Stimulated activated CD8-positive, alpha-beta memory T cell treated with anti-CD3 and anti-CD28 coated beads, Interleukin-2, amount 100 ng/mL, for 1 hour (primary cell): ENCODE data around the gene PCDHGB1.
"Not testable (repeated sequence)": the region's sequence is repeated elsewhere in the genome, so short reads cannot be mapped to it uniquely, and the experiment has no call there.

Experiments used
- DNase-seq, 2 donors: peaks; one replicate each; pipeline ENCODE4 v3.0.0-alpha.2; 2020; ENCODE audit warnings: low read depth in 2 of 2

The PCDHGB1 gene

GRCh38 chr5:141349917-141350619 lies at the start of gene PCDHGB1:
Gene PCDHGB1, plus strand, starts transcription at chr5:141350099. Its CDS starts 162 bp downstream, at chr5:141350261.
- no peak for DNase-seq

- no peak for DNase-seq
These were observed 46.1 kb upstream of the PCDHGB1 start, which contains the start of gene SLC25A2 for GRCh38 chr5:141303756-141304155. Gene SLC25A2, minus strand, starts transcription at chr5:141304049. Its CDS starts 184 bp downstream, at chr5:141303865.

GRCh38 chr5:141306630-141307029 lies 43.3 kb upstream of the PCDHGB1 start:
- DNase-seq = no peak

DNA sequence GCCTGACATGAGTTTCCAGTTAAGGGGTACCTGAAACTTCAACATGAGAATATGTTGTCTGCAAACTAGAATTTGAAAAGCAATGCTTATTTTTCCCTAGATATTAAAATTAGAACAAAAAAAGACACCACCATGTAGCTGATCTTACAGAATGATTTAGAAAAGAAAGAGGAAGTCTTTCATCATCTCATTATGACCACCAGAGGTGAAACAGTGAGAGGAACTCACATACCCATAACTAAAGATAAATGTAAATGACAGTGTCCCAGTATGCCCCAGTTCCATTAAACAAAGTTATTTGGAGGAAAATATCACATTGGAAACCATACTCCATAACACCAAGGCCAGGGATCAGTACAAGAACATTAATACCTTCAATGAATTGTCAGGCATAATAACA lies 36.2 kb upstream of the PCDHGB1 start:
- no peak for DNase-seq

DNA sequence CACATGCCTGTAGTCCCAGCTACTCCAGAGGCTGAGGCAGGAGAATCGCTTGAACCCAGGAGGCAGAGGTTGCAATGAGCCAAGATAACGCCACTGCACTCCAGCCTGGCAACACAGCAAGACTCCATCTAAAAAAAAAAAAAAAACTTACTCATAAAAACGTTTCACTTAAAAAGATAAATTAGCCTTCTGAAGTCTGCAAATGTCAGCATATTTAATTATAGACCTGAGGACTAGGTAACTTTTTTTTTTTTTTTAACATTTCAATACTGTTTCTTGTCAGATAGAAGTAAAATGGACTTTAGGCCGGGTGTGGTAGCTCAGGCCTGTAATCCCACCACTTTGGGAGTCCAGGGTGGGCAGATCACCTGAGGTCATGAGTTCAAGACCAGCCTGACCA lies 32.9 kb upstream of the PCDHGB1 start:
- not testable (repeated sequence) for DNase-seq

- no peak for DNase-seq
These were observed 30.7 kb upstream of the PCDHGB1 start for GRCh38 chr5:141319202-141319601.

DNA sequence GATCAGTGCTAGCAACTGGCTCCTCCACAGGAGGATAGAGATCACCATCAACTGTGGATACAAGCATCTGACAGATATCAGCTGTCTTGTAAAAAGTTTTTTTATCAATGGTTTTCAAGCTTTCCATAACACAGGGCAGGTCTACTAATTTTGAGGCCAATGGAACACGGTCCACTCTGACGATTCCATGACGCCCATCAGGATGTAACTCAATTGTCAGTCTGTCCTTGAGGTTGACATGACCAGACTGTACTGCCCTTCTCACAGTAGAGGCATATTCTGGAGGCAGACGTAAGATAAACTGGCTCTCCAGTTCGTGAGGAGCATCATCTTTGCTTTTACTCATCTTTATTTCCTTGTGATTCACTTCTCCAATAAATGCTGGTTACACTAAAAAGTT lies 30.2 kb upstream of the PCDHGB1 start:
- DNase-seq = no peak

- peak; percentile 85 to 90 for DNase-seq
These were observed 29.4 kb upstream of the PCDHGB1 start, which contains the start of gene TAF7 for GRCh38 chr5:141320225-141321169. Gene TAF7, minus strand, starts transcription at chr5:141320784. Its CDS starts 740 bp downstream, at chr5:141320044.

- DNase-seq = no peak
These were observed 27.6 kb upstream of the PCDHGB1 start for GRCh38 chr5:141322261-141322660.

GRCh38 chr5:141326088-141326854 lies 23.6 kb upstream of the PCDHGB1 start:
- DNase-seq = peak; percentile 31 to 43

DNA sequence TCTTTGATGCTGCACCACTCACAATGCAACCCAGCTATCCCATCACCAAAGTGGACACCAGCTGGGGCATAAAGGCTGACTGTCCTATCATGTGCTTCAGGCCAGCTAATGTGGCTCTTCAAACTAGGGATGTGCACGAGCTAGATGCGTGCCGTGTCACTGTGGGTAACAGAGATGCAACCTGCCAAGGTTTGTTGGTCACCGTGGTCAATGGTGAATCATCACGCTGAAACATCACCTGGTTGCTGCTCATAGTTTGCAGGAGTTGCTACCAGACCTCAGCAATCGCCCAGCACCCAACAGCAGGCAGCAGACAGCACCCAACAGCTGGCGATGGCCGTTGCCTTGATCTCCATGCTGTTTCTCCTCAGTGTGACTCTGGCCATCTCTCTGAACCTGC lies 21.7 kb upstream of the PCDHGB1 start:
- no peak for DNase-seq

DNA sequence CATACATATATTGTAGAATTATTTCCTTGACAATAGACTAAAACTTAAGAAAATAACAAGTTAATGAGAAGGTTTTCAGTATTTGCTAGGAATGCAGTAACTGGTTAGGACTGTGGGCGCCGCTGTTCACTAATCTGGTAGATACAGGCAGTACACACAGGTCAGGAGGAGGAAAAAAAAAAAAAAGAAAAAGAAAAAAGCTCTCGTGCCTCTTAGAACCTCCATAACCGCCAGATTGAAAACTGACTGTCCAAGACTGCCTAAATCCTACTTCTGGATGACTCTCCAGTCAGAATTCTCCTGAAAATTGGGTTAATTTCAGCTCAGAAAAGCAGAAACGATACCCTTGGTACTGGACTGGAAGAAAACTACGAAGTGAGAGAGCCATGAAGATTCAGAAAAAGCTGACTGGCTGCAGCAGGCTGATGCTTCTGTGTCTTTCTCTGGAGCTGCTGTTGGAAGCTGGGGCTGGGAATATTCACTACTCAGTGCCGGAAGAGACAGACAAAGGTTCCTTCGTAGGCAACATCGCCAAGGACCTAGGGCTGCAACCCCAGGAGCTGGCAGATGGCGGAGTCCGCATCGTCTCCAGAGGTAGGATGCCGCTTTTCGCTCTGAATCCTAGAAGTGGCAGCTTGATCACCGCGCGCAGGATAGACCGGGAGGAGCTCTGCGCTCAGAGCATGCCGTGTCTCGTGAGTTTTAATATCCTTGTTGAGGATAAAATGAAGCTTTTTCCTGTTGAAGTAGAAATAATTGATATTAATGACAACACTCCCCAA lies 19.4 kb upstream of the PCDHGB1 start, which contains the start of gene PCDHGA1:
Gene PCDHGA1, plus strand, starts transcription at position 216 of the 782 bp plus-strand sequence.
- DNase-seq = no peak

- DNase-seq = not testable (repeated sequence)
These were observed 17.3 kb upstream of the PCDHGB1 start for GRCh38 chr5:141332571-141332970.

DNA sequence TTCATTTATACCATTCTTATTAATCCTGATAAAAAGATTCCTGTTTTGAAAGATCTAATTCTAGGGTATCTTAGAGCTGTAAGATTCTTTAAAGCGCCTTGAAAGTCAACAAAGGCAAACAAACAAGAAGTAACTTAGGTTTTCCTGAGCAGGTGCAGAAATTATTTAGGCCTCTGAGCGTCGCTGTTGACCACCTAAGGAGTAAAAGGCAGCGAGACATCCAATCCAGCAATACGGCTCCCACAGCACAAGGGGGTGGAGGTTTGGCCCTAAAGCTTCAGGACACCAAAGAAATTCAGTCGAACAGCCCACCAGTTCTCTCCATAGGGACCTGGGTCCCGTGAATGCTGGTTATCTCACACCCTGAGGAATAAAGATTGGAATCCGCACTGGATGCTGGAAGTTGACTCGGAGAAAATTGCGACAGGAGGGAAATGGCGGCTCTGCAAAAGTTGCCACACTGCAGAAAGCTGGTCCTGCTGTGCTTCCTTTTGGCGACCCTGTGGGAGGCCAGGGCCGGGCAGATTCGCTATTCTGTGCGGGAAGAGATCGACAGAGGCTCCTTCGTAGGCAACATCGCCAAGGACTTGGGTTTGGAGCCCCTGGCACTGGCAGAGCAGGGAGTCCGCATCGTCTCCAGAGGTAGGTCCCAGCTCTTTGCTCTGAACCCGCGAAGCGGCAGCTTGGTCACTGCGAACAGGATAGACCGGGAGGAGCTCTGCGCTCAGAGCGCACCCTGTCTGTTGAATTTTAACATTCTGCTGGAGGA lies 11.2 kb upstream of the PCDHGB1 start, which contains the start of gene PCDHGA2:
Gene PCDHGA2, plus strand, starts transcription at position 223 of the 769 bp plus-strand sequence.
- DNase-seq = no peak

DNA sequence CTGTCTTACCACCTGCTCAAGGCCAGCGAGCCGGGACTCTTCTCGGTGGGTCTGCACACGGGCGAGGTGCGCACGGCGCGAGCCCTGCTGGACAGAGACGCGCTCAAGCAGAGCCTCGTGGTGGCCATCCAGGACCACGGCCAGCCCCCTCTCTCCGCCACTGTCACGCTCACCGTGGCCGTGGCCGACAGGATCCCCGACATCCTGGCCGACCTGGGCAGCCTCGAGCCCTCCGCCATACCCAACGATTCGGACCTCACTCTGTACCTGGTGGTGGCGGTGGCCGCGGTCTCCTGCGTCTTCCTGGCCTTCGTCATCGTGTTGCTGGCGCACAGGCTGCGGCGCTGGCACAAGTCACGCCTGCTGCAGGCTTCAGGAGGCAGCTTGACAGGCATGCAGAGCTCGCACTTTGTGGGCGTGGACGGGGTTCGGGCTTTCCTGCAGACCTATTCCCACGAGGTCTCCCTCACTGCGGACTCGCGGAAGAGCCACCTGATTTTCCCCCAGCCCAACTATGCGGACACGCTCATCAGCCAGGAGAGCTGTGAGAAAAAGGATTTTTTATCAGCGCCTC lies 9.0 kb upstream of the PCDHGB1 start:
- DNase-seq = not testable (repeated sequence)

- DNase-seq = no peak
These were observed 7.1 kb upstream of the PCDHGB1 start for GRCh38 chr5:141342773-141343172.

DNA sequence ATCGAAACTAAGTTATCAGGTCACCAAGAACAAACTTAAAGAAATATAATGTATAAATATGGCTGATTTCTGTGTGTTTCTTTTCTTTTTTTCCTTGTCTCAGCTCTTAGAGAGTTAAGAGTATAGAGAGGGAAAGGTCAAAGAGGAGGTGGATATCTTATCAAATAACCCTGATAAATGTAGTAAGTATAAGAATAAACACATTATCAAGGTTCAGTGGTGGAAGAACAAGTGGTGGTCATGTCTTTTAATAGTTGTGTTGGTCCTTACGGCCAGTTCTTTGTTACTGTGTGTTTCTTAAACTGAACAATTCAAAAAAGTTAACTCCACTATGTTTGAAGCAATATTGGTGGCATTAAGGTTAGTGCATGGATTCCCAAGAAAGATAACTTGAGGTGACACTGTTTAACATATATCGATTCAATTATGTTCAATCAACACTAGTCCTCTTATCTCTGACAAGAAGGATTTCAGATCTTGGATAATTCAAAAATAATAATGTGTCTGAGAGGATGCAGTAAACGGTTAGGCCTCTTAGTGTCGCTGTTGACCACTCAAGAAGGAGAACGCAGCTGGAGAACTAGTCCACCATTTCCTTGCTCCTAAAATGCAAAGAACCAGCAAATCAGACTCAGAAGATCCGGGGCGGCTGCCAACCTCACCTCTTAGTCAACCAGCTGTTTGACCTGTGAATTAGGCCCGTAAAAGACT lies 6.5 kb upstream of the PCDHGB1 start, which contains the start of gene PCDHGA3:
Gene PCDHGA3, plus strand, starts transcription at position 588 of the 711 bp plus-strand sequence. CDS start 205 bp downstream, outside the sequence.
- DNase-seq = no peak

GRCh38 chr5:141343953-141344463 lies 5.9 kb upstream of the PCDHGB1 start:
- no peak for DNase-seq

- no peak for DNase-seq
These were observed 4.6 kb upstream of the PCDHGB1 start for GRCh38 chr5:141345327-141345726.
